Sciatic nerve (tissue), 2 donors: ENCODE data around the gene C6orf89. TPM values are rescaled to one million over a fixed set of nuclear protein-coding genes. Genes with fewer than 3 reads are reported as not detected.

Experiments
- ATAC-seq: fragments of 200-7000 bp; cut with Tn5 transposase; one replicate; pipeline ENCODE4 v1.9.1; 2020; ENCODE audit warnings: mild to moderate bottlenecking, moderate library complexity
- DNase-seq: peaks from one replicate; pipeline ENCODE4 v3.0.0-alpha.2; 2020; ENCODE audit warnings: low spot score
- intact Hi-C: fragments of 100-400 bp; cut with DNase I; formaldehyde crosslinking; loops from one replicate; pipeline ENCODE4 v1.14.2; 2022
- total RNA-seq: library from RNA; stranded (reverse); fragmentation: NEBNext Ultra II Directional; extraction: Animal tissue kit (Norgen Biotek cat#: 25700); gene quantifications from one replicate; pipeline ENCODE4 v1.2.1, GENCODE V29; 2021
- donor health status: DM: no; HTN: no; CAD: no.
- donor health status: DM: no; HTN: no; CAD: no.

The C6orf89 gene
- total RNA-seq, 1 donor from 2014 or later = 56.6 TPM

DNA sequence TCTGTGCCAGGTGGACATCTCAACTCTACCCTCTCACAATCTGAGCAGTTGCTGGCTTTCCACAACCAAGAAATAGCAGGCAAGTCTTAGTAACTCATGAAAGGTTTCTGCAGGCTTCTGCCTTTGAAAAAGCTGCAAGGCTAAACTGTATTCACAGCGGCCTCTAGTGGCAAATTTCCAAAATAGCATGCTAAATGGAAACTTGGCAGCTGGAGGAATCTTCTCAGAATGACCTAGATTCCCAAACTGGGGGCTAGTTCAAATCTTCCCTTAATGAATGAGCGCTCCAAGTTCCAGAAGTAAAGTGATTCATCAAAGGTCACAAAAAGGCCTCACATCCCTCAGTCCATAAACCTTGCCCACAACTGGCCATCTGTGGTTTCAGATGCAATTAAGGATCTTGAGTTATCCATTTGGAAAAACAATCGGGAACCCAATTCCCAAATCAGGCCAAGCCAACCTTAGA is 34.6 kb upstream of the C6orf89 start:
- intact Hi-C loops = loop anchor here (5.0 kb wide), 1 partner anchor 84 kb away; no protein-coding TSS in a partner anchor
- DNase-seq = no peak
- peak; percentile 56 for ATAC-seq

DNA sequence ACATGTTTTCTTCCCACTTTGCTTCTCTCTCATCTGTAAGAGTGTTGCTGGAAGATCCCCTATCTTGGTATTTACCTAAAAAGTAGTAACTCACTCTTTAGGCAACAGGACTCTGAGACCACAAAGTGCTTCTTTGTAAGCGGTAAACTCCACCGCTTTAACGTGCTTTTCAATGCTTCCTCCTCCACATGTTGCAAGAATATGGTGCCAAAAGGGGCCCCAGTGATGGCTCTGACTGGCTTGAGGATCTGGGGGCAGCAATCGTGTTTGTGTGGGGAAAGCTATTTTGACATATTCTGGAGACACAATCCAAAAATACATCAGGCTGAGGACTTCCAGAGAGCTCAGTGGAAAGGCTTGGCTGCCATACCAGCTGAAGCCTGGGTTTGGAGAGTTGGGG is 34.1 kb upstream of the C6orf89 start:
- ATAC-seq (no peak), DNase-seq (no peak)
- intact Hi-C loops = loop anchor here (5.0 kb wide), 1 partner anchor 84 kb away; no protein-coding TSS in a partner anchor

DNA sequence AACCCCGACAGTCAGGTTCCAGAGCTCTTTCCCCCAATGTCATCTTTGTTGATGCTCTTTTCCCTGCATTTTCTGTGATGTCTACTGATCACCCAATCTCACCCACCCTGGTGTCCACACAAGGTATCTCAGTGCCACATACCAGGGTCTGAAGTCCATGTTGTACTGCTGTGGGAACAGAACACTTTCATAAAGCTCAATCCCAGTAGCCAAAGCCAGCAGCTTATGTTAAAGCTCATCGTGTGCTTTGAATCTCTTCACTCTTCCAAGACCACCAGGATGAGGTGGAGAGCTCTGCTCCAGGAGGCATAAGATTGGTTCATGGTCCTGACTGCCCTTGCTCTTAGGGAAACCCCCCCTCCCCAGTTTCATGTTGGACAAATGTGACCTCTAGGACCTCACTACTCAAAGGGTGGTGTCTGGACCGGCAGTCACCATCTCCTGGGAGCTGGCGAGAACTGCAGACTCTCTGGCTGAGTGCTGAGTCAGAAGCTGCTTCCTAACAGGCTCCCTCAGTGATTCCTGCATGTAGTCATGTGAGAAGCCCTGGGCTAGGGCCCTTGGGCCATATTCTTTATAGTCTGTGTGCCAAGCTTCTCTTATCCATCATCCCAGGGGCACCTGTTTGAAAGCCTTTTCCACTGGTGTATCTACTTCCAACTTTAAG is 33.1 kb upstream of the C6orf89 start:
- DNase-seq = no peak
- peak; percentile 23 for ATAC-seq
- intact Hi-C loops = loop anchor here (5.0 kb wide), 1 partner anchor 85 kb away; no protein-coding TSS in a partner anchor

DNA sequence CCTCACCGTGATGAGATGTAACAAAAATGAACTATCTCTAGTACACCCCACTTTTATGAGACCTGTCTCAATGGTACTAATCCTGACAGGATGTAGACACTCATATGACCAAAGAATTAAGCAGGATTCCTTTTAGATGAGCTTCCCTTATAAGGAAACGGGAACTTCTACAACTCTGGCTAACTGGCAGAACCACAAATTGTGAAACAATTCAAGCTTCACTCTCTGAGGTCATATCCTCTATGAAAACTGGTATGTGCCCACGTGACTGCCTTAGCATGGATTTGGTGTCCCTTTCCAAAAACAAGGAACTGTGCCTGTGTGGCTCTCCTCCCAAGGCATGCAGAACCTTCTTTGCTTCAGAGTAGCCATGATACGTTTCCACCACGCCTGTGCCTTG is 32.4 kb upstream of the C6orf89 start:
- intact Hi-C loops = loop anchor here (5.0 kb wide), 1 partner anchor 86 kb away; no protein-coding TSS in a partner anchor
- DNase-seq (no peak), ATAC-seq (peak; percentile 69)

DNA sequence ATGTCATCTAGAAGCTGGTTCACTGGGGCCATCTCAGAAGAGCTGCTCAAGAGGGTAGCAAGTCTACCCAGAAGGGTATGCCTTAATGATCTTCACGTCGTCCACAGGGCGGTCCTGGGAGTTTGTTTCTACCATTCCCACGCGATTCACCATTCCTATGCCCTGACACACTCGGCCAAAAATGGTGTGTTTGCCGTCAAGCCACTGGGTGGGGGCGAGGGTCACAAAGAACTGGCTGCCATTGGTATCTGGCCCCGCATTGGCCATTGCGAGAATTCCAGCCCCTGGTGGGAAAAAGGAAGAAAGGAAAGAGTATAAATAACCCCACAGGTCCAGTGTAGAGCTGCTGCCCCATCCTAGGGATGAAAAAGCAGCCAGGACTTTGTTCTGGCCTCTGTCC is 30.0 kb upstream of the C6orf89 start:
- intact Hi-C loops = no loop called here
- DNase-seq = peak; percentile 35
- ATAC-seq = no peak

DNA sequence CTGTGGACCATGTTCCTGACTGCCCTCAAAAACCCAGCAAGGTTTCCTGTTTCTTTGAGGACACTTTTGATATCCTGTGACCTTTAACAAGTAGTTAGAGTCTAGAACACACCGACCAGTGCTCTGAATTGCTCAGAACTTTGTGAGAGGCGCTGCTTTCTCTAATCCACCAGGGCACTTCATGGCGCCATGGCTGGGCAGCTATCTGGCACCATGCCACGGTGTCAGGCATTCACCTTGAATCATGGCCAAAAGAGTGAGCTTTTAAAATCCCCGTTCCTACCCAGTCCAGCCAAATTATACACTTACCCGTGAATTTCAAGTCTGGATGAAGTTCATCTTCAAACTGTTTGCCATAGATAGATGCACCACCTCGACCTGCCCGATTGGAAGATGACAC is 29.5 kb upstream of the C6orf89 start:
- ATAC-seq (no peak), DNase-seq (no peak)
- intact Hi-C loops = no loop called here

DNA sequence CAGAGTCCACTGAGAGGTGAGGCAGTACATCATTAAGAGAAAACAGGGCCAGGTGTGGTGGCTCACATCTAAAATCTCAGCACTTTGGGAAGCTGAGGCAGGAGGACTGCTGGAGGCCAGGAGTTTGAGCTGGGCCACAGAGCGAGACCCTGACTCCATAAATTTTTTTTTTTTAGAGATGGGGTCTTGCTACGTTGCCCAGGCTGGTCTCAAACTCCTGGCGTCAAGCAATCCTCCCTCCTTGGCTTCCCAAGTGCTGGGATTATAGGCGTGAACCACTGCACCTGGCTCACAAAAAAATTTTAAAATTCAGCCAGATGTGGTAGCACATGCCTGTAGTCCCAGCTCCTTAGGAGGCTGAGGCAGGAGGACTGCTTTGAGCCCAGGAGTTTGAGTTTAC is 28.4 kb upstream of the C6orf89 start:
- no peak for ATAC-seq
- intact Hi-C loops = no loop called here
- no peak for DNase-seq

DNA sequence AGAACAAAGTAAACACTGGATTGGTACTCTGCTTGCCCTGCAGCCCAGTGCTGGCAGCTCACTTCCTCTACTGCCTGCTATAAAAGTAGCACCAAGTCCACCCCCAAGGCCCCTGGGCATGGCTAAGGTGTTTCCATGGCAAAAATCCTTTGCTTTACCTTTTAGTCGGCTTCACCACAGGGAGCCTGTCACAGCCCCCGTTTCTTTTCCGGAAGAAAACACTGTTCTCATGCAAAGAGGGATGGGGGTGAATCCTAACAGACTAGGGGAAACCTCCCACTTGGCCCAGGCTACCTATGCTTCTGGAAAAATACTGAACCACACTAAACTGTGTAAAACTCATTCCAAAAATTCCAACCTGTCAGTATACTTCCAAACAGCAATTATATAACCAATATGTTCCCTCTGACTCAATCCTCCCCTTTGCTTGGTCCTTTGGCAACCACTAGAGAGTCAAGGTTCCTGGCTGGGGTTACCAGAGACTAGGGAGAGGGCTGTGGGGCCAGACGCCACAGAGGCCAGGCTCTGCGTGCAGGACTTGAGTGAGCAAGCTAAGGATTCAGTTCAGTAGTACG is 27.3 kb upstream of the C6orf89 start:
- DNase-seq (no peak), ATAC-seq (peak; percentile 54)
- intact Hi-C loops = no loop called here

DNA sequence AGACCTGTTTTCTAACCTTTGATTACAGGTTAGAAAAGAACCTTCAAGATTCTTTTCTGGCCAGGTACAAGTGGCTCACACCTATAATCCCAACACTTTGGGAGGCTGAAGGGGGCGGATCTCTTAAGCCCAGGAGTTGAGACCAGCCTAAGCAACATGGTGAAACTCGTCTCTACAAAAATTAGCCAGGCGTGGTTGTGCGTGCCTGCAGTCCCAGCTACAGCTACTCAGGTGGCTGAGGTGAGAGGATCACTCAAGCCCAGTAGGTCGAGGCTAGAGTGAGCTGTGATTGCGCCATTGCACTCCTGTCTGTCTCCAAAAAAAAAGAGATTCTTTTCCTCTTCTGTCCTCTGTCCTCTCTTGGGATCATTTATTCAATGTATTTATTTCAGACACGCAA is 25.6 kb upstream of the C6orf89 start:
- DNase-seq (no peak), ATAC-seq (no peak)
- intact Hi-C loops = loop anchor here (5.0 kb wide), 1 partner anchor 1288 kb away; no protein-coding TSS in a partner anchor

DNA sequence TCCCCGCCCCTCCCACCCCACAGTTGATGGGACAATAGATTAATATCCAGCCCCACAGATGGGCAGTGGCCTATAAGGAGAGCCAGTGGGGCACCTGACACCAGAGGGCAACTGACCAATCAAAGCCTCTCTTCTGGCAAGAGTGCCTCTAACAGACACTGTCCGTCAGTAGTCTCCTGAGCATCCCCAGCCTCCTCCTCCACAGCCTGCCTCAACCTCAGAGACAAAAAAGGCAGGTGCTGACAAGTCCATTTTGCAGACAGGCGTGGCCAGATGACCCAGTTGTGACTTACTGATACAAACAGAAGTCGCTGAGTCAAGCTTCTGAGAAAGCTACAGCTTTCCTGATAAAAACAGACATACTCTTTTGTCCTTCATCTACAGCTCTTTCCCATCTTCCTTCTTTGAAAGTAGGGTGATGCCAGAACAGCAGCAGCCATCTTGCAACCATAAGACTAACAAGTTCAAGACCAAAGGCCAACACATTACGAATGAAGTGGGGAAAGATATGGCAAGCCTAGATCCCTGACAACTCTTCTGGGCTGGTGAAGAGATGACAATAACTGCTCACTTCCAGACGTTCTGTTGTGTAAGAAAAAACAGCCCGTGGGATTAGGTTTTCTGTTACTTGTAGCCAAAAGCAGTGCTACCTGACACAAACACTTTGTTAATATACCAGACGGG is 23.4 kb upstream of the C6orf89 start:
- ATAC-seq = no peak
- intact Hi-C loops = loop anchor here (5.0 kb wide), 1 partner anchor 1290 kb away; no protein-coding TSS in a partner anchor
- no peak for DNase-seq

DNA sequence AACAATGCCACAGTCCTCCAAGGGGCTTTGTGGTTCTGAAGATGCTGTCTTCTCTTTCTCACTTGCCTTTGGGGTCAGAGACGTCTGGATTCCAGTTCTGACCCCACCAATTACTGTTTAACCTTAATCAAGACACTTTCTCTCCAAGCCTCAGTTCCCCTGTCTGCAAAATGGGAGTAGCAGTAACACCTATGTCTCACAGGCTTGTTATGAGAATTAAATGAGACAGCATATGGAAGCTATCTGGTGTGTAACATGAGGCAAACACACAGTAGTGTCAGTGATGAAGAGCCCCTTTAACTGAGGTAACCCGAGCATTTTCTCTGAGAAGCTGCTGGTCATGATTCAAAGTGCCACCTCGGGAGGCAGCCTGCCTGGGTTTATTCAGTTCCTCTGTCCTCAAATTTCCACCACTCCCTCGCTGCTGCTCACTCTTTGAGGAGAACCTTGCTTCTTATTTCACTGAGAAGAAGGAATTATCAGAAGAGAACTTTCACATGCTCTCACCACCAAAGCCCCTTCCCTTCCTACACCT is 22.8 kb upstream of the C6orf89 start:
- intact Hi-C loops = loop anchor here (5.0 kb wide), 1 partner anchor 1291 kb away; no protein-coding TSS in a partner anchor
- no peak for DNase-seq
- no peak for ATAC-seq

DNA sequence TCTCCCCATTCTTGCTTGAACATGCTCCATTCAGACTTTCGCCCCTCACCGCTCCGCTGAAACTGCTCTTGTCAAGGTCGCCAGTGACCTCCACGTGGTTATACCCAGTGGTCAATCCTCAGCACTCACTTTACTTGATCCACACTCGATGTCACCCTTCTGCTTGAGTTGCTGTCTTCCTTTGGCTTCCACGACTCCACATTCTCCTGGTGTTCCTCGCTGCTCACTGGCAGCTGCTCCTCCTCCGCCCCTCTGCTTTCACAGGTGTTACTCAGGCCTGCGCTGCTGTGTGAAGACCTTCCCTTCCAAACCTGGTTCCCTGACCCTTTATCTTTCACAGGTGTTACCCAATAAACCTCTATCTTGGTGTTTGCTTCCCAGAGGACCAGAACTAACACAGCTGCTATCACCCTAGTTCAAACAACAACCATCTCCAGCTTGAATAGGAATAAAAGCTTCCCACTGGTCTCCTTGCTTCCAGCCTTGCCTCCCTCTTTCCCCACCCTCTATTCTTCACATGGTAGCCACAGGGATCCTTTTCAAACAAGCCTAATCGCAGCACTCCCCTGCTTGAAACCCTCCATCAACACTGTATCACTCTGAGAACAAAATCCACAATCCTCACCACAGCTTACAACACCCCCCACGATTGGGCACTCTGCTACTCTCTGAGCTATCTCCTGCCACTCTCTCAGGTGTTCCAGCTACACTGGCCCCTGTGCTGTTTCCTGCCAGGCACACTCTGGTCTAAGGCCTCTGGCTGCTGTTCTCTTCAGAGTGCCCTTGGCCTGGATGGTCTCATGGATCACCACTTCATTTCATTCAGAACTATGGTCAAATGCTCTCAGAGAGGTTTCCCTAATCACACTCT is 21.8 kb upstream of the C6orf89 start:
- intact Hi-C loops = loop anchor here (5.0 kb wide), 1 partner anchor 1292 kb away; no protein-coding TSS in a partner anchor
- ATAC-seq (no peak), DNase-seq (no peak)

DNA sequence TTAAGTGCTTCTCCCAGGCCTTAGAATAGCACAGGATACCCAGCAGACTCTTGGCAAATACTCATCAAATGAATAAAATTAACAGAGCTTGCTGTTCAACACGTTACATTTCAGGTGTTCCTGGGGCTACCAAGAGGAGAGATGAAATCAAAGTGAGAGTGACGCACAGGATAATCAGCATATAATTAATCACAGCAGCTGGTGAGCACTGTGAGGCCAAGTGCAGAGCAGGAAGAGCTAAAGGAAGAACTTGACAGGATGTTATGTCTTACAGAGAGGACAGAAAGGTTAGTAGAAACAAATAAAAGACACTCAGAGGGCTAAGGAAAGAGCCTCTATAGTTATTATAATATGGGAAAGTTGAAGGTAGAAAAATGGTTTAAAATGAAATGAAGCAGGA is 19.9 kb upstream of the C6orf89 start:
- intact Hi-C loops = no loop called here
- ATAC-seq (no peak), DNase-seq (no peak)

DNA sequence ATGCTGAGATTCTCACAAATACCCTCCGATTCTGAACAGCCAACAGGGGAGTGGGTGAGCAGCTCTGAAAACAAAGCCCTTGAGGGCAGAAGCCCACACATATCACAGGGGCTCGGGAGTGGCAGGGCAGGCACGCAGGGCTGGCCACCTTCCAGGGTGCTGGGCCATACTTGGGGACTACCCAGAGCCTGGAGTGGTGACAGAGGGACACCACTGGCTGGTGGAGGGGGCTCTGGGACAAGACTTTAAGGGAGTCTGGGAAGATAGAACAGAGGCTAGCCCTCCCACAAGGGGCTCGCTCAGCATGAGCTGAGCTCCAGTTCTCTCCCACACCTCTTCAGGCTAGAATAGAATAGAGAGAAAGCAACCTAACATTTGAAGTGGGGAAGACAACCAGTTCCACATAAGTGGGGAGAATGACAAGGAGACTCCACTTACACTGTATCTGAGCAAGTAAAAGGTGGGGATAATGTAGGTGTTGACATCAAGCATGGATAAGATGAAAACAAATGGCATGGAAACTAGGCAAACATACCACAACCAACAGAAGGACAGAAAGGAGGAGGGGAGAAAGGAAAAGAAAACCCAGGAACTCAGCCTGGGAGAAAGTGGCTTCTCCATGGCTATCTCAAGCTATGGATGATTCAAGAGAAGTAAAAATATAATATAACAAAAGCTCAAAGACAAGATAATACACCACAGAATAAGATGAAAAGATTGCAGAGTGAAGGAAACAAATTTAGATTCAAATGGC is 18.1 kb upstream of the C6orf89 start:
- ATAC-seq (no peak), DNase-seq (no peak)
- intact Hi-C loops = no loop called here

DNA sequence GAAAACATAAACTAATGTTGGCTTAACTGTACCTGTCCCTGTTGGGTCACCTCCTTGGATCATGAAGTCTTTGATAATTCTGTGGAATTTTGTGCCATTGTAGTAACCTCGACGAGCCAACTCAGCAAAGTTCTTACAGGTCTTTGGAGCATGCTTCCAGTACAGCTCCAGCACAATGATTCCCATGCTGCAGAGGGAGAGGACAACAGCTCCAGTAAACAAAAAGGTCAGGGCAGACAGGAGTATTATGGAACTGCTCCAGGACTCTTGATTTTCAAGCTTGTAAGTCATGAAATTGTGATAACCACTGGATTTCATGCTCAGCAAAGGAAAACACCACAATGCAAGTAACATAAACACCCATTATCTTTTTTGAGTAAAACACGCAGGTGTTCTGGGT is 14.1 kb upstream of the C6orf89 start:
- intact Hi-C loops = no loop called here
- DNase-seq (no peak), ATAC-seq (no peak)

DNA sequence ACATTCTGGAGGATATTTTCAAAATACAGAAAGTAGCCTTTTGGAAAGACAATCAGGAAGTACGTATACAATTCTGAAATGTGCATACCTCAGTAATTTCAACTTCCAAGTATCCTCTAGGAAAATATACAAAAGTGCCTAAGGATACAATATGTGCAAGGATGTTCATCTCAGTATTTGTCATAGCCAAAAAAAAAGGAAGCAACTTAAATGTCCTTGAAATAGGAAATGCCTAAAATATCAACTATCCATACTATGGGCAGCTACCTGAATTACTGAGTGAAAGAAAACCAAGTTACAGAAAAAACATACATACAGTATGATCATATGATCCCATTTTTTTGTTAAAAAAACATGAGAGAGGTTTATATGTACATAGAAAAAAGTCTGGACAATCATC is 12.6 kb upstream of the C6orf89 start:
- intact Hi-C loops = no loop called here
- DNase-seq (no peak), ATAC-seq (no peak)

DNA sequence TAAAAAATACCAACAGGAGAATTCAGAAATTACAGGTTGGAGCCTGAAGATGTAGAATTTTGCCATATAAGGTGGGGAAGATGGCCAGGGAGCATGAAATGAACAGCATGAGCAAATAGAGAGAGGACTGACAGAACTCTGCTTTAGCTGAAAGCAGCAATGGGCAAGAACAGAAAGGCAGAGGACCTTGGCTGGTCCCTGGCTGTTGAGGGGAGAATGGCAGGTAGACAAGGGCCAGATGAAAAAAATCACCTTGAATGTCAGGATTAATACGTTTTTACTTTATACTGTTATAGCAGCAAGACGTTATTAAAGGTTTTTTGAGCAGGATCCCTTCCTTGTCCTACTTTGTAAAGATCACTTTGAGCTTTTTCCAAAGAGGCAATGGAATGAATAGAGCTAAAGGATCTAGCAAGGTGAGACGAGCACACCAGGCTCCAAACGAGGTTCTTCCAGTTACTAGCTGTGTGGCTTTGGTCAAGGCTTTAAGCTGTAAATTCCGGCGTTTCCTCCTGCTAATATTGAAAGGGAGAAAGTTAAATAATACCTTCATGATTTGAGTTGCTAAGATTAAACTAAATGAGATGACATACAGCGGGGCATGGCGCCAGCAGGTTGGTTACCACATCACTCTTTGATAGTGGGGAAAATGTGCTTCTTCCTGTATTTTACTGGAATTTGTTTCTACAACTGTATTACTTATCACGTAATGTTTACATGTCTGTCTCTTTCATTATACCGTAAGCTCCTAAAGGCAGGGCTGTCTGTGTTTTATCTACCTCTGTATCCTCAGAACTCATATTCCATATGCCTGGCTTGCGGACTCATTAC is 11.9 kb upstream of the C6orf89 start:
- DNase-seq (no peak), ATAC-seq (no peak)
- intact Hi-C loops = no loop called here
